ENCODE results near the gene C5orf63.

DNA sequence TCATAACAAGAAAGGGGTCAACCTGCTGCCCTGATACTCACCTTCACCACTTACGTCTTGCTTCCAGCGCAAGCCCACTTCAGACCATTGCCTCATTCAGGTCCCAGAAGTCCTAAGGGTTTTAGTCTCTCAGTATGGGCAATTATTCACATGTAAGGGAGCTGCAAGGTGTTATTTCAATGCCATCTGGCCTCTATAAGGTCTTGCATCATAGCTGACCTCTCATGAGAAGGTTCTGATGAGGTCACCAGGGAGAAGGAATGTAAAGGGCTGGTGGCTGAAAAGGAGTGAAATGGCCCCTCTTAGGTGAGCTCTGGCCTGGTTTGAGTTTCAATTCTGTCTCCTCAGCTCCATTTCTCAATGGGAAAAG is 41.5 kb downstream of the C5orf63 start:
- TF ChIP-seq, protein P1, sequence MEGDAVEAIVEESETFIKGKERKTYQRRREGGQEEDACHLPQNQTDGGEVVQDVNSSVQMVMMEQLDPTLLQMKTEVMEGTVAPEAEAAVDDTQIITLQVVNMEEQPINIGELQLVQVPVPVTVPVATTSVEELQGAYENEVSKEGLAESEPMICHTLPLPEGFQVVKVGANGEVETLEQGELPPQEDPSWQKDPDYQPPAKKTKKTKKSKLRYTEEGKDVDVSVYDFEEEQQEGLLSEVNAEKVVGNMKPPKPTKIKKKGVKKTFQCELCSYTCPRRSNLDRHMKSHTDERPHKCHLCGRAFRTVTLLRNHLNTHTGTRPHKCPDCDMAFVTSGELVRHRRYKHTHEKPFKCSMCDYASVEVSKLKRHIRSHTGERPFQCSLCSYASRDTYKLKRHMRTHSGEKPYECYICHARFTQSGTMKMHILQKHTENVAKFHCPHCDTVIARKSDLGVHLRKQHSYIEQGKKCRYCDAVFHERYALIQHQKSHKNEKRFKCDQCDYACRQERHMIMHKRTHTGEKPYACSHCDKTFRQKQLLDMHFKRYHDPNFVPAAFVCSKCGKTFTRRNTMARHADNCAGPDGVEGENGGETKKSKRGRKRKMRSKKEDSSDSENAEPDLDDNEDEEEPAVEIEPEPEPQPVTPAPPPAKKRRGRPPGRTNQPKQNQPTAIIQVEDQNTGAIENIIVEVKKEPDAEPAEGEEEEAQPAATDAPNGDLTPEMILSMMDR (optimal IDR thresholded peaks at IDR 0.05 in 1 of 3, IDR thresholded peaks at IDR 0.05 in 1 of 3, conservative IDR thresholded peaks at IDR 0.05 in 1 of 3; ENCODE audit: extremely low read depth in 1 of 3, insufficient read depth in 2 of 3, low read length in 3 of 3) = no peak
- no peak for TF ChIP-seq EZH2 (IDR thresholded peaks at IDR 0.05; ENCODE audit: low read length)
